Naive thymus-derived CD4-positive, alpha-beta T cell (primary cell): Measurements from ENCODE around the gene SURF1. TPM values are rescaled to one million over a fixed set of nuclear protein-coding genes. Genes with fewer than 3 reads are reported as not detected.

Experiments used
- ATAC-seq: fragments of 150-1000 bp; cut with Tn5 transposase; 2 replicates; pipeline ENCODE4 v1.10.0; 2021; ENCODE audit warnings: mild to moderate bottlenecking, moderate library complexity
- CTCF ChIA-PET: fragments of 350-600 bp; sonication (Branson Sonifier 250); formaldehyde crosslinking; loops from one replicate; lab custom pipeline; 2021; ENCODE audit warnings: antibody characterized with exemption; lab: Charles Lee
- POLR2A ChIA-PET: fragments of 350-600 bp; sonication (Branson Sonifier 250); formaldehyde crosslinking; loops from one replicate; lab custom pipeline; 2021; ENCODE audit warnings: antibody characterized with exemption, inconsistent platforms; lab: Charles Lee
- DNase-seq, 9 donors: peaks; one replicate each; pipeline versions ENCODE4 v3.0.0 to v3.0.0-alpha.2; 2020 to 2022; ENCODE audit warnings: mixed read lengths in 1 of 9
- H3K27ac ChIP-seq: one replicate; pipeline ENCODE4 v1.7.0; 2013; ENCODE audit warnings: mild to moderate bottlenecking, low read depth, low read length, moderate library complexity
- H3K27me3 ChIP-seq, 2 donors: one replicate each; pipeline ENCODE4 v1.7.0; 2013; ENCODE audit warnings: low read length in 2 of 2, mild to moderate bottlenecking in 2 of 2, moderate library complexity in 2 of 2; ENCODE audit not compliant: control insufficient read depth in 2 of 2, insufficient read depth in 2 of 2
- H3K36me3 ChIP-seq, 3 experiments: 1 replicate in 2 of 3; 2 replicates in 1 of 3; pipeline ENCODE4 v1.7.0; 2013; ENCODE audit warnings: low read length in 3 of 3, mild to moderate bottlenecking in 3 of 3, moderate library complexity in 1 of 3; ENCODE audit not compliant: insufficient read depth in 3 of 3, control insufficient read depth in 2 of 3
- H3K4me1 ChIP-seq, 2 donors: one replicate each; pipeline ENCODE4 v1.7.0; 2013; ENCODE audit warnings: low read length in 2 of 2, mild to moderate bottlenecking in 2 of 2, moderate library complexity in 1 of 2; ENCODE audit not compliant: control insufficient read depth in 2 of 2, insufficient read depth in 2 of 2
- H3K4me3 ChIP-seq: 2 replicates; pipeline ENCODE4 v1.7.0; 2013; ENCODE audit warnings: mild to moderate bottlenecking, low read length
- H3K9me3 ChIP-seq, 3 experiments: 1 replicate in 2 of 3; 2 replicates in 1 of 3; pipeline ENCODE4 v1.7.0; 2013; ENCODE audit warnings: low read length in 3 of 3; ENCODE audit not compliant: control insufficient read depth in 2 of 3
- H3K27ac Mint-ChIP-seq, 9 donors: one replicate each; pipeline ENCODE4 v1.8.0; 2020 to 2022; ENCODE audit warnings: mixed read lengths in 9 of 9, mild to moderate bottlenecking in 8 of 9, moderate library complexity in 5 of 9, inconsistent platforms in 2 of 9
- H3K27me3 Mint-ChIP-seq, 5 donors: one replicate each; pipeline ENCODE4 v1.8.0; 2021 to 2022; ENCODE audit warnings: mixed read lengths in 5 of 5, mild to moderate bottlenecking in 1 of 5
- H3K36me3 Mint-ChIP-seq, 5 donors: one replicate each; pipeline ENCODE4 v1.8.0; 2020 to 2022; ENCODE audit warnings: mixed read lengths in 5 of 5, mild to moderate bottlenecking in 3 of 5, inconsistent platforms in 1 of 5
- H3K4me1 Mint-ChIP-seq, 7 donors: one replicate each; pipeline ENCODE4 v1.8.0; 2020 to 2022; ENCODE audit warnings: mixed read lengths in 7 of 7, mild to moderate bottlenecking in 3 of 7, inconsistent platforms in 1 of 7
- H3K4me3 Mint-ChIP-seq, 10 donors: one replicate each; pipeline ENCODE4 v1.8.0; 2020 to 2022; ENCODE audit warnings: mild to moderate bottlenecking in 10 of 10, mixed read lengths in 10 of 10, moderate library complexity in 6 of 10, inconsistent platforms in 2 of 10
- H3K9me3 Mint-ChIP-seq, 11 donors: one replicate each; pipeline ENCODE4 v1.8.0; 2020 to 2022; ENCODE audit warnings: mixed read lengths in 11 of 11, mild to moderate bottlenecking in 4 of 11, inconsistent platforms in 1 of 11, moderate library complexity in 1 of 11
- intact Hi-C, 2 donors: fragments of 100-400 bp; cut with micrococcal nuclease; formaldehyde crosslinking; loops; one replicate each; pipeline ENCODE4 v1.15.1; 2023
- polyA plus RNA-seq, 2 donors: library from polyadenylated mRNA; unstranded; fragments of 300-500 nt; fragmentation: Illumina TruSeq; gene quantifications; one replicate each; pipeline ENCODE4 v1.2.3, GENCODE V29; 2021
- total RNA-seq, 6 experiments: library from RNA in 5 of 6; stranded (reverse) in 5 of 6; gene quantifications; 1 replicate in 5 of 6; 2 replicates in 1 of 6; pipeline ENCODE4 v1.2.3 and lab custom pipeline; 2021 to 2026

The SURF1 gene
- total RNA-seq (10 to 100 TPM; 40.5 to 53.5 (median 47.9) TPM), polyA plus RNA-seq (100 to 1,000 TPM in 1 of 2 donors, 10 to 100 TPM in 1; 96.1 to 128 TPM), total RNA-seq (lab: John Stamatoyannopoulos, UW) (23.4 reads per million, percentile 54 among the genes with 10 or more reads in this experiment)

GRCh38 chr9:133356391-133357091, at the start of gene SURF1, which contains the start of gene SURF2:
Gene SURF1 (minus strand): TSS chr9:133356487. CDS start chr9:133356453, 34 bp downstream.
Gene SURF2 (plus strand): TSS chr9:133356550. CDS start chr9:133356593, 43 bp downstream.
- Histone ChIP-seq H3K4me3 (peak within 1 kb of the TSS; percentile 64), H3K27me3 (no peaks in the 10 kb centered on the region), H3K27ac (peak within 1 kb of the TSS; percentile 91), H3K4me1 (peaks cover 12 to 28% of the 10 kb centered on the region in 2 donors), H3K36me3 (peaks cover 14 to 76% (median 24%) of the 10 kb centered on the region in 3 experiments), H3K9me3 (no peaks in the 10 kb centered on the region)
- peaks cover 1 to 28% (median 14%) of the 10 kb centered on the region in 5 donors for H3K36me3 Mint-ChIP-seq
- H3K4me3 Mint-ChIP-seq = peak within 1 kb of the TSS; percentile 80 to 94 (median 89)
- intact Hi-C loops = loop anchor here (1.0 to 5.0 kb wide), 12 partner anchors 8 to 234 kb away; partner anchors contain the start of genes MED22 (in 2 of the 2), RPL7A (in 2 of the 2), SLC2A6 (in 2 of the 2) and STKLD1 (in 2 of the 2)
- ChIA-PET POLR2A (interaction anchor here (0.6 to 10.5 kb wide), 13 partner anchors 10 to 808 kb away, joined by 3 to 185 read pairs (median 4); partner anchors contain the start of genes CACFD1, GTF3C5, MED22 and RNU6ATAC), CTCF (interaction anchor here (0.7 to 3.4 kb wide), 5 partner anchors 9 to 171 kb away, joined by 3 to 14 read pairs (median 7); partner anchors contain the start of genes MED22 and RPL7A)
- peak within 1 kb of the TSS; percentile 72 to 91 (median 84) for H3K27ac Mint-ChIP-seq
- no peaks in the 10 kb centered on the region for H3K9me3 Mint-ChIP-seq
- no peaks in the 10 kb centered on the region for H3K27me3 Mint-ChIP-seq
- H3K4me1 Mint-ChIP-seq = peaks cover 20 to 42% (median 28%) of the 10 kb centered on the region in 7 donors
- DNase-seq (peak; percentile 77 to 92 (median 87)), ATAC-seq (peak; percentile 96)

- Histone ChIP-seq H3K36me3 (peaks cover 3 to 70% (median 4%) of the 10 kb centered on the region in 3 experiments), H3K9me3 (no peaks in the 10 kb centered on the region), H3K4me1 (no peaks in the 10 kb centered on the region), H3K27ac (no peak overlapping the region), H3K27me3 (no peaks in the 10 kb centered on the region), H3K4me3 (no peak overlapping the region)
- intact Hi-C loops = loop anchor here (1.0 to 5.0 kb wide), 5 partner anchors 29 to 322 kb away; partner anchors contain the start of genes SLC2A6 (in 2 of the 2), STKLD1 (in 1 of the 2), SURF1 (in 1 of the 2) and SURF2 (in 1 of the 2)
- ChIA-PET CTCF (interaction anchor here (0.7 to 4.1 kb wide), 2 partner anchors 81 to 219 kb away, joined by 4 to 19 read pairs; no protein-coding TSS in a partner anchor), POLR2A (no interaction called here)
- H3K36me3 Mint-ChIP-seq = peaks cover 6 to 35% (median 8%) of the 10 kb centered on the region in 5 donors
- H3K27ac Mint-ChIP-seq = peak overlapping the region in 2 of 9 donors; percentile 38 to 71
- H3K4me1 Mint-ChIP-seq = peaks cover 2 to 14% (median 10%) of the 10 kb centered on the region in 7 donors
- H3K9me3 Mint-ChIP-seq = peaks cover 0 to 2% (median 0%) of the 10 kb centered on the region in 11 donors
- ATAC-seq = no peak
- DNase-seq = no peak
- H3K27me3 Mint-ChIP-seq = no peaks in the 10 kb centered on the region
- no peak overlapping the region for H3K4me3 Mint-ChIP-seq
These were observed 49.5 kb upstream of the SURF1 start for GRCh38 chr9:133405508-133406438.

- Mint-ChIP-seq H3K4me1 (peaks cover 2 to 14% (median 10%) of the 10 kb centered on the region in 7 donors), H3K9me3 (peaks cover 0 to 2% (median 0%) of the 10 kb centered on the region in 11 donors), H3K27me3 (no peaks in the 10 kb centered on the region), H3K4me3 (peak overlapping the region in 1 of 10 donors; percentile 29), H3K27ac (peak overlapping the region in 3 of 9 donors; percentile 52 to 72 (median 61)), H3K36me3 (peaks cover 0 to 27% (median 3%) of the 10 kb centered on the region in 5 donors)
- CTCF ChIA-PET = interaction anchor here (0.6 to 4.1 kb wide), 2 partner anchors 26 to 218 kb away, joined by 3 to 19 read pairs; no protein-coding TSS in a partner anchor
- peaks cover 3 to 57% (median 4%) of the 10 kb centered on the region in 3 experiments for H3K36me3 ChIP-seq
- ATAC-seq (no peak), DNase-seq (no peak)
- no peak overlapping the region for H3K27ac ChIP-seq
- H3K4me1 ChIP-seq = no peaks in the 10 kb centered on the region
- intact Hi-C loops = loop anchor here (1.0 to 5.0 kb wide), 4 partner anchors 28 to 323 kb away; partner anchors contain the start of genes STKLD1 (in 1 of the 2) and SURF4 (in 1 of the 2)
- H3K27me3 ChIP-seq = no peaks in the 10 kb centered on the region
- POLR2A ChIA-PET = interaction anchor here (0.5 kb wide), 1 partner anchor 8 kb away, joined by 3 read pairs; no protein-coding TSS in a partner anchor
- no peaks in the 10 kb centered on the region for H3K9me3 ChIP-seq
- H3K4me3 ChIP-seq = no peak overlapping the region
These were observed 48.2 kb upstream of the SURF1 start for GRCh38 chr9:133404454-133405002.

GRCh38 chr9:133403766-133404453, 47.6 kb upstream of the SURF1 start:
- intact Hi-C loops = loop anchor here (1.0 to 2.0 kb wide), 3 partner anchors 27 to 218 kb away; partner anchors contain the start of genes STKLD1 (in 1 of the 2) and SURF4 (in 1 of the 2)
- ATAC-seq (peak; percentile 63), DNase-seq (peak; percentile 36 to 61 (median 53))
- Histone ChIP-seq H3K9me3 (no peaks in the 10 kb centered on the region), H3K36me3 (peaks cover 3 to 53% (median 4%) of the 10 kb centered on the region in 3 experiments), H3K4me1 (no peaks in the 10 kb centered on the region), H3K27ac (no peak overlapping the region), H3K4me3 (no peak overlapping the region), H3K27me3 (no peaks in the 10 kb centered on the region)
- Mint-ChIP-seq H3K27me3 (no peaks in the 10 kb centered on the region), H3K4me3 (peak overlapping the region in 1 of 10 donors; percentile 29), H3K27ac (peak overlapping the region in 4 of 9 donors; percentile 26 to 72 (median 59)), H3K4me1 (peaks cover 2 to 14% (median 10%) of the 10 kb centered on the region in 7 donors), H3K9me3 (peaks cover 0 to 2% (median 0%) of the 10 kb centered on the region in 11 donors), H3K36me3 (peaks cover 0 to 23% (median 3%) of the 10 kb centered on the region in 5 donors)
- POLR2A ChIA-PET = no interaction called here
- CTCF ChIA-PET = interaction anchor here (4.1 kb wide), 1 partner anchor 217 kb away, joined by 19 read pairs; no protein-coding TSS in a partner anchor

GRCh38 chr9:133402689-133403088, 46.4 kb upstream of the SURF1 start:
- no peaks in the 10 kb centered on the region for H3K27me3 Mint-ChIP-seq
- peaks cover 0 to 21% (median 3%) of the 10 kb centered on the region in 5 donors for H3K36me3 Mint-ChIP-seq
- no peak for ATAC-seq
- Histone ChIP-seq H3K4me3 (no peak overlapping the region), H3K27ac (no peak overlapping the region), H3K4me1 (no peaks in the 10 kb centered on the region), H3K27me3 (no peaks in the 10 kb centered on the region), H3K9me3 (no peaks in the 10 kb centered on the region), H3K36me3 (peaks cover 0 to 44% (median 4%) of the 10 kb centered on the region in 3 experiments)
- peaks cover 0 to 2% (median 0%) of the 10 kb centered on the region in 11 donors for H3K9me3 Mint-ChIP-seq
- H3K27ac Mint-ChIP-seq = no peak overlapping the region
- H3K4me1 Mint-ChIP-seq = peaks cover 2 to 14% (median 10%) of the 10 kb centered on the region in 7 donors
- DNase-seq = no peak
- CTCF ChIA-PET = interaction anchor here (0.8 to 4.1 kb wide), 2 partner anchors 13 to 216 kb away, joined by 3 to 19 read pairs; no protein-coding TSS in a partner anchor
- no peak overlapping the region for H3K4me3 Mint-ChIP-seq
- POLR2A ChIA-PET = interaction anchor here (0.6 to 0.9 kb wide), 2 partner anchors 46 to 194 kb away, joined by 3 read pairs; partner anchors contain the start of genes SURF1 and SURF2
- intact Hi-C loops = no loop called here
